AG20443 (cell line): ENCODE measurements around the gene SPSB3.
"Not testable (repeated sequence)": the region's sequence is repeated elsewhere in the genome, so short reads cannot be mapped to it uniquely, and the experiment has no call there.

ENCODE experiments used
- DNase-seq: peaks from one replicate; pipeline ENCODE4 v3.0.0; 2012; ENCODE audit warnings: low spot score, mixed read lengths

The SPSB3 gene

DNA sequence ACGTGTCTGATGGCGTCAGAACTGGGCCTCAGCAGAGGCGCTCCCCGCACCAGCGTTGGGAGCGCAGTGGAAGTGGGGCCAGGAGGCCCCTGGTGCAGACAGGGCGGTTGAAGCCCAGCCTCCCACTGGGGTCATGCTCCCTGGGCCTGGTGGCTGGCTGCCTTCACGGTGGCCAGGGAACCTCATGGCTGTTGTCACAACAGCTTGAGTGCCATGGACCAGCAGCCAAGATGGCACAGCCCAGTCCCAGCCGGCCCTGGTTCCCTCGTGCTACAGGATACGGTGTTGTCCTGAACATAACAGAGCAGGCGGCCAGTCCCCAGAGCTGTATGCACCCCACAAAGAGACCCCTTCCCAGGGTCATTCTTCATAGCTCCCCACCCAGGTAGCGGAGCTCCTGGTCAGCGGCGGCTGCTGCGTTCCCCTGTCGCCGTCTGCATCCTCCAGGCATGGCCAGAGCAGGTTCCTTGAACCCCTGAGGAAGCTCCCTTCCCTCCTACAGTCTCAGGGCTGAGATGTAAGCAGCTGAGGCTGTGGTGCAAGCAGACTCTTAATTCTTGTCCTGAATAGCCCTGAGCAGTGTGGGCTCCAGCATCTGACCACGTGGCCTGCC, 40.7 kb downstream of the SPSB3 start:
- no peak for DNase-seq

DNA sequence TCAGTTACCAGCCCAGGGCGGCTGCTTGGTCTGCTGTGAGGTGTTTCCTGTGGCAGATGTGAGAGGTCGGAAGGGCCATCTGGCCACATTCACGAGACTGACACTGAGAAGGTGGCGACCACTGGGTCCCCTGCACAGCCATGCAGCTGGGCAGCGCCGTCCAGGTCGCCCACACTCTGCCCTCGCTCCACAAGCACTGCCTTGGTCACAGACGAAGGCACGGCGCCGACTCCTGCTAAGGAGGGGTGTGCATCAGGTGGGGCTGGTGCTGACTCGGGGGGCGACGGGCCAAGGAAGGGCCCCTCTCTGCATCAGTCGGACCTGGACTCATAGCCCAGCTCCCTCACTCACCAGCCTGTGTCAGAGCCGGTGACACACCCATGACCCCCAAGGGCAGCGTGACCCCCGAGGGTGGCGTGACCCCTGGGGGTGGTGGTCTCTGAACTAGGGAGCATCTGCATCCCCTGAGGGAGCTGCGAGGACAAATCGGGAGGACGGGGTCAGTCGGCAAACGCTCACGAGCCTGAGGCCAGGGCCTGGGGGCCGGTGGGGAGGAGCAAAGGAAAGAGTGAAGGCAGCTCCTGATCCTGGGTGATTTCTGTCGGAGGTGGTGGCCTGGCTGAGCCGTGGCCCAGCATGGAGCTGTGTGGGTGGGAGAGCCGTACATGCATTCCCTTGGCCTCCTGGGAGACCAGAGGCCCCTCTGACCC, 41.4 kb downstream of the SPSB3 start:
- no peak for DNase-seq

DNA sequence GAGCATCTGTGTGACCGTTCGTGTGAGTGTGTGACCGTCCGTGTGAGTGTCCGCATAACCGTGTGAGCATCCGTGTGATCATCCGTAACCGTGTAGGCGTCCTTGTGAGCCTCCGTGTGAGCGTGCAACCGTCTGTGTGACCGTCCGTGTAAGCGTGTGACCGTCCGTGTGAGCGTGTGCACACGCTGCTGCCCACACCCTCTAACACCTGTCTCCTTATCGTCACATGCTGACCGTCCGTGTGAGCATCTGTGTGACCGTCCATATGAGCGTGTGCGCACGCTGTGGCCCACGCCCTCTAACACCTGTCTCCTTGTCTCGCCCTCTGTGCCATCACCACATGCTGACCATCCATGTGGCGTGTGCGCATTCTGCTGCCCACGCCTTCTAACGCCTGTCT, 42.1 kb downstream of the SPSB3 start:
- no peak for DNase-seq

DNA sequence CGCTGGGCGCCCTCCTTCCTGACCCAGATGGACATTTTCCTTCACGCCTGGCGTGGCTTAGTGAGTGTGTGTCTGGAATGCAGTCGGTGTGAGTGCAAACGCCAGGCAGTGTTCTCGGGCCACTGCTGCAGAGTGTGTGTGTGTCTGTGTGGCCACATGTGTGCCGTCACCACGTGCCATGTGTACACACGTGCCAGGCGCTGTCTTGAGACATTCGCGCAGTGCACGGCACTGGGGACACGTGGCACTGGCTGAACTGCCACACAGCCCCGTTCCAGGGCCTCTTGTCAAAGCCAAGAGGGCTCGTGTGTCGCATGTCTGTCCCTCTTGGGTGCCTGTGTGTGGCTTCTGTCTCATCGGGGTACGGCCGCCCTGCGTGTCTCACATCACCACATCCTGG, 47.6 kb downstream of the SPSB3 start:
- no peak for DNase-seq

DNA sequence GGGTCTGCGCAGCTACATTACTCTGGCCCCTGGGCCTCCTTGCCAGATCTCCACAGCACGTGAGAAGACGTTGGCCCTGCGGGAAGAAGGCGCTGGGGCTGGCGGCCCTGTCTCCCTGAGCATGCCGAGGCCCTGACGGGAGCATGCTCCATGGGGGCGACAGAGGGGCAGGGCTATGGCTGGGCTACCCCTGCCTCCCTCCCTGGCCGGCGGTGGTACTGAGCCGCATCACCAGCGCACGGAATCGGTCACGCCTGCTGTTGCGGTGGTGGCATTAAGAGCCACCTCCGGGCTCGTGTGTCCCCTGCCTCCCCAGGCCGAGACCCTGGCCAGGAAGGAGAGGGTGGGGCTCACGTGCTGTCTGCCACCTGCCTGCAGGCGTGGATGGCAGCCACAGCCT, 48.2 kb downstream of the SPSB3 start:
- DNase-seq = no peak

DNA sequence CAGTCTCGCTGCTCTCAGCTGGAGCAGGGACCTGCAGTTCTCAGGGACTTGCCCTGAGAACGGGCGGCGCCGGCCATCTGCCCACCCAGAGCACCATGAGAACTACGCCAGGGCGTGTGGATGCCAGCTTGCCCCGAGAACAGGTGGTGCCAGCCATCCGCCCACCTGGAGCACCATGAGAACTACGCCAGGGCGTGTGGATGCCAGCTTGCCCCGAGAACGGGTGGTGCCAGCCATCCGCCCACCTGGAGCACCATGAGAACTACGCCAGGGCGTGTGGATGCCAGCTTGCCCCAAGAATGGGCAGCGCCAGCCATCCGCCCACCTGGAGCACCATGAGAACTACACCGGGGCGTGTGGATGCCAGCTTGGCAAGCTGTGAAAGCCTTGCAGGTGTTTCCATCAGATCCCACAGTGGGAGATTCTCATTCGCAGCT, 49.8 kb downstream of the SPSB3 start:
- DNase-seq = not testable (repeated sequence)

DNA sequence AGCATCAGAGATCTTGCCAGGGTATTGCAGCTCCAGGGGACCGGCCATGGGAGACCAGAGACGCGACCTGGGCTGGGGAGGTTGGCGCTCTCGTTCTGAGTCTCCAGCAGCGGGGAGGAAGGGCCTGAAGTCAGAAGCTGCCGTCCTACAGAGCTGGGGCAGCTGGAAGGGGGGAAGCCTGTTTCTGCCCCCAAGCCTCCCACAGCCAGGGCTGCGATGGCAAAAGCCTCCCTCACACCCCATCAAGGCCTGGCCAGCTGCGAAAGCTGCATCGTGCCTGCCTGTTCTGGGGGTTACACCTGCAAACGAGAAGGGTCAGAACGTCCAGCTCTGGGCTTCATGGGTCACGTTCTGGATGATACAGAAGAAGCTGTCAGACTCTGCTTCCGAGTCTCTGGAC, 50.3 kb downstream of the SPSB3 start:
- DNase-seq = no peak

DNA sequence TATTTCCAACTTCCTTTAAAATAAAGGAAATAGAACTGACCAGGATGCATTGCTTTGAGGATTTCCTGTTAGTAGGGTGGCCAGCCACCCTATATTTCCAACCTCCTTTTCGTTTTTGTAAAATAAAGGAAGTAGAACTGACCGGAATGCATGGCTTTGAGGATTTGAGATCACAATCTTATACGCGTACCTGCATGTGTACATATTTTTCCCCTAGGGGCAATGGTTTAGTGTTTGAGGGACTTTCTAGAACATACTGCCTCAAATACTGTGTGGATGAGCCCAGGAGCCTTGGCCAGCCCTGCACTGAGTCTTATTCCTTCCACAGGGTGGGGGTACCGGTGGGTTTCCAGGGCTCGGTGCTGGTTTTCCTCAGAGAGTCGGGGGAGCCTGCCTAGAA, 50.8 kb downstream of the SPSB3 start:
- no peak for DNase-seq

DNA sequence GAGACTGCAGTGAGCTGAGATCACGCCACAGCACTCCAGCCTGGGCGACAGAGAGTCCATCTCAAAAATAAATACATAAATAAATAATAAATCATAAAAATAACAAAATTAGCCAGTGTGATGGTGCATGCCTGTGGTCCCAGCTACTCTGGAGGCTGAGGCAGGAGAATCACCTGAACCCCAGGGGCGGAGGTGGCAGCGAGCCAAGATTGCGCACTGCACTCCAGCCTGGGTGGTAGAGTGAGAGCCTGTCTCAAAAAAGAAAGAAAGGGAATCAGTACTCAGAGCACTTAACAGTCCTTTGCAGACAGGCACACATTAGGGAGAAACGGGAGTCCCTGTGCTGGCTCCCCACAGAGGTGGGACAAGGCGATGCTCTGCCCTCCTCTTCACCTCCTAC, 51.3 kb downstream of the SPSB3 start:
- no peak for DNase-seq

DNA sequence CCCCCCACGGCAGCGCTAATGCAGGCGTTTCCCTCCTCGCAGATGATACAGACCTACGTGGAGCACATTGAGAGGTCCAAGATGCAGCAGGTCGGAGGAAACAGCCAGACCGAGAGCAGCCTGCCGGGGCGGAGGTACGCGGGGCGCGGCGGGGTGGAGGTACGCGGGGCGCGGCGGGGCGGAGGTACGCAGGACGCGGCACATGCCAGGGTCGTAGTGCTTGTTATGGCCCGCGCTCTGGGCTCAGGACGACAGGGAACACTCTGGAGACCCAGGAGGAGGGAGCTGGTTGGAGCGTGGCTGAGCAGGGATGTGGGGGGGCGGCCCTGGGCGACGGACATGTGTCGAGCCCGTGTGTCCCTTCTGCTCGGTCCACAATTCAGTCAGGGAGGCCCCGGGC, 52.9 kb downstream of the SPSB3 start:
- no peak for DNase-seq

DNA sequence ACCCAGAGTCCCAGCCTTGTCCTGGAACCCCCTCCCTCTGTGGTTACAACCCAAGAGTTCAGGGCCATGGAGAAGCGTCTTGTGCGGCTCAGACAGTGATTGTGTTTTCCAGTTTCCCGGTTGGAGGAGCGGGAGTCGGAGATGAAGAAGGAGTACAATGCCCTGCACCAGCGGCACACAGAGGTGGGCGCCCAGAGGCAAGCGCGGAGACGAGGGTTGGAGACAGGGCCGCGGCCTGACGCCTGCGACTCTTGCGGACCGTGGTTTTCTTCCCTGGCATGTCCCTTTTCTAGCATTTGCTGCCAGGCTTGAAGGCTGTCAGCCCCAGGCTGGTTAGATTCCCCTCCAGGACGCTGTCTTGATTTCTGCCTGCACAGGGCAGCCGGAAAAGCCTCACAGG, 53.3 kb downstream of the SPSB3 start:
- DNase-seq = no peak

DNA sequence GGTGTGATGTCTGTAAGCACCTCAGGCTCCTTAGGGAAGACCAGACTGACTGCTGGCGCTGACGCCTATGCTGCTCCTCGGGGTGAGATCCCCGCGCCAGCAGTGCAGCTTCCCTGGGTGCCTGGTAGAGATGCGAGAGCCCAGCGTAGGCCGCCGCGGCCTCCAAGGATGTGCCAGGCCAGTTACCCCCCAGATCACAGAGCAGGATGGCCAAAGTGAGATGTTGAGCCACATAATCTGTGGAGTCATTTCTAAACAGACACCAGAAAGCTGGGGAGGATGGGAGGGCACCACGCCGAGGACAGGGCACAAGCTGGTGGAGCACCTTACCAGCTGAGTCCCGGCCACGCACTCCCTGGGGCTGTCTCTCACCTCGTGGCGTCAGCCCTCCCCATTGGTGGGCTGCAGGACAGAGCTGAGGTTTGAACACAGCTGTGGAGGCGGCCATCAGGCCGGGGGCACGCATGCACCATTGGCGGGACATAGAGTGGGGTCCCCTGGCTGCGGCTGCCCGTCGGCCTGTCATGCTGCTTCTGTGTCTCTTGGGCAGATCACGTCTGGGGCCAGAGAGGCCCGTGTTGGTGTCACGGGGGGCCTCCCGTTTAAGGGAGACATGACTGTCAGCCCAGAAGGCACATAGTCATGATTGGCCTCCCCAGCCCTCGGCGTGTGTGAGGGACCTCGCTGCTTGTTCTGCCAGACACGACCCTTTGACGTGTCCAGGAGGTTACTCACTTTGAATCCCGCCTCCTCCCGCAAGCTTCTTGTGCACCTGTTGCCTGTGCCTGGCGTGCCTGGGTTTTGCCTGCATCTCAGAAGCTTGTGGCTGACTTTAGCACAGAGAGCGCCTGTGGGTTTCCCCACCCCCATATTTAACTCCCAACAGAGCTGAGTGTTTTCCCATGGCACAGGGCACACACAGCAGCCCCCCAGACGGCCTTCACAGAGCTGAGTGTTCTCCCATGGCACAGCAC, 54.4 kb downstream of the SPSB3 start:
- no peak for DNase-seq
